ENCODE measurements around the gene NPC1.

GRCh38 chr18:23627970-23628369 is 41.7 kb upstream of the NPC1 start:
- TF ChIP-seq, protein P1, sequence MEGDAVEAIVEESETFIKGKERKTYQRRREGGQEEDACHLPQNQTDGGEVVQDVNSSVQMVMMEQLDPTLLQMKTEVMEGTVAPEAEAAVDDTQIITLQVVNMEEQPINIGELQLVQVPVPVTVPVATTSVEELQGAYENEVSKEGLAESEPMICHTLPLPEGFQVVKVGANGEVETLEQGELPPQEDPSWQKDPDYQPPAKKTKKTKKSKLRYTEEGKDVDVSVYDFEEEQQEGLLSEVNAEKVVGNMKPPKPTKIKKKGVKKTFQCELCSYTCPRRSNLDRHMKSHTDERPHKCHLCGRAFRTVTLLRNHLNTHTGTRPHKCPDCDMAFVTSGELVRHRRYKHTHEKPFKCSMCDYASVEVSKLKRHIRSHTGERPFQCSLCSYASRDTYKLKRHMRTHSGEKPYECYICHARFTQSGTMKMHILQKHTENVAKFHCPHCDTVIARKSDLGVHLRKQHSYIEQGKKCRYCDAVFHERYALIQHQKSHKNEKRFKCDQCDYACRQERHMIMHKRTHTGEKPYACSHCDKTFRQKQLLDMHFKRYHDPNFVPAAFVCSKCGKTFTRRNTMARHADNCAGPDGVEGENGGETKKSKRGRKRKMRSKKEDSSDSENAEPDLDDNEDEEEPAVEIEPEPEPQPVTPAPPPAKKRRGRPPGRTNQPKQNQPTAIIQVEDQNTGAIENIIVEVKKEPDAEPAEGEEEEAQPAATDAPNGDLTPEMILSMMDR (IDR thresholded peaks at IDR 0.05) = no peak
- TF ChIP-seq POLR2A (IDR thresholded peaks at IDR 0.05) = no peak

All from body of pancreas (tissue), 4 donors.